H1 (cell line): ENCODE data around the gene PRSS48. TPM values are rescaled to one million over a fixed set of nuclear protein-coding genes. Genes with fewer than 3 reads are reported as not detected.

ENCODE experiments used
- ASH2L ChIP-seq: fragments of 200-600, 300-600 bp; sonication (generic); IDR thresholded peaks from one replicate; pipeline ENCODE4 v1.7.1; 2017; ENCODE audit warnings: low read length
- CREB1 ChIP-seq: IDR thresholded peaks from 2 replicates; pipeline ENCODE4 v1.6.1; 2012; ENCODE audit warnings: inconsistent platforms
- HDAC2 ChIP-seq, 2 experiments: fragments of 300-600 bp in 1 of 2; sonication (generic) in 1 of 2; IDR thresholded peaks; 2 replicates each; pipeline ENCODE4 v1.6.1; 2011 to 2012; ENCODE audit warnings: low read depth in 2 of 2, low read length in 2 of 2, mild to moderate bottlenecking in 2 of 2, moderate library complexity in 2 of 2, borderline replicate concordance in 1 of 2, inconsistent platforms in 1 of 2
- HDAC6 ChIP-seq: IDR thresholded peaks from one replicate; pipeline ENCODE4 v1.7.1; 2012; ENCODE audit warnings: low read depth, mild to moderate bottlenecking, inconsistent platforms, low read length, moderate library complexity
- SIN3A ChIP-seq, 2 experiments: IDR thresholded peaks in 1 of 2; conservative IDR thresholded peaks in 1 of 2; 2 replicates each; pipeline ENCODE4 v1.6.1; 2011 to 2012; ENCODE audit warnings: low read length in 2 of 2, improper control_type of control experiment in 1 of 2, low read depth in 1 of 2, mild to moderate bottlenecking in 1 of 2
- SIRT6 ChIP-seq: IDR thresholded peaks from one replicate; pipeline ENCODE4 v1.7.1; 2012; ENCODE audit warnings: low read length, inconsistent platforms
- SIX5 ChIP-seq: IDR thresholded peaks from 2 replicates; pipeline ENCODE4 v1.6.1; 2011; ENCODE audit warnings: mild to moderate bottlenecking, low read depth, low read length
- SP1 ChIP-seq: IDR thresholded peaks from 2 replicates; pipeline ENCODE4 v1.6.1; 2011; ENCODE audit warnings: low read depth, low read length
- SP2 ChIP-seq: IDR thresholded peaks from 2 replicates; pipeline ENCODE4 v1.6.1; 2012; ENCODE audit warnings: mild to moderate bottlenecking, low read length, inconsistent platforms
- SUZ12 ChIP-seq: fragments of 200-600 bp; sonication (generic); IDR thresholded peaks from 2 replicates; pipeline ENCODE4 v1.6.1; 2012; ENCODE audit warnings: mild to moderate bottlenecking, inconsistent platforms, low read length, moderate library complexity, mixed read lengths
- TBP ChIP-seq: IDR thresholded peaks from 2 replicates; pipeline ENCODE4 v1.6.1; 2011; ENCODE audit warnings: low read depth, low read length, improper control_type of control experiment
- USF2 ChIP-seq: IDR thresholded peaks from 2 replicates; pipeline ENCODE4 v1.6.1; 2011; ENCODE audit warnings: low read length, improper control_type of control experiment
- polyA plus RNA-seq, 7 experiments: library from polyadenylated mRNA; depleted of rRNA in 3 of 7; stranded (reverse) in 5 of 7; unstranded in 2 of 7; fragments of >200 nt in 5 of 7; fragments of 200-250 nt in 2 of 7; gene quantifications; 1 replicate in 5 of 7; 2 replicates in 1 of 7; 4 replicates in 1 of 7; pipeline versions ENCODE4 v1.2.1 to v1.2.3, GENCODE V29; 2011 to 2013; ENCODE audit warnings: missing spikeins in 2 of 7, mixed read lengths in 2 of 7
- total RNA-seq: library from RNA; stranded (reverse); fragmentation: NEBNext Ultra II Directional; extraction: Animal tissue kit (Norgen Biotek cat#: 25700); gene quantifications from 2 replicates; pipeline ENCODE4 v1.2.1, GENCODE V29; 2021

The PRSS48 gene
- total and polyA plus RNA-seq, 2 of the 8 experiments (the other 6 are each of a cell fraction or from before 2014, with no cell fraction given): not detected

- TF ChIP-seq HDAC2 (IDR thresholded peaks at IDR 0.05; ENCODE audit: borderline replicate concordance in 1 of 2, low read depth in 2 of 2, low read length in 2 of 2) (no peak), SP1 (no peak), USF2 (no peak), SIX5 (no peak), SP2 (no peak), SIRT6 (no peak), CREB1 (no peak), SIN3A (conservative IDR thresholded peaks at IDR 0.05 in 1 of 2, IDR thresholded peaks at IDR 0.05 in 1 of 2; ENCODE audit: low read depth in 1 of 2, low read length in 2 of 2) (0 out of 4 replicates have a peak, but pooled peaks of 1 of the 2 experiments have one; percentile 57), HDAC6 (no peak), SUZ12 (no peak), TBP (no peak), ASH2L (peak; percentile 88)
Measured at GRCh38 chr4:151324124-151324751, 47.3 kb downstream of the PRSS48 start (continued).
